HG02870 (cell line): ENCODE data around the gene CFAP299.

Source experiments
- ATAC-seq: cut with Tn5 transposase; IDR thresholded peaks from one replicate; pipeline ENCODE4 v1.9.1; 2021; ENCODE audit warnings: mild to moderate bottlenecking, moderate library complexity; ENCODE audit not compliant: unreplicated experiment

The CFAP299 gene

GRCh38 chr4:81003597-81004111, 668.1 kb downstream of the CFAP299 start:
- ATAC-seq: peak; percentile 89

- no peak for ATAC-seq
Measured at GRCh38 chr4:81007417-81007816, 671.9 kb downstream of the CFAP299 start.
